HG03196 (cell line): ENCODE results near the gene WDR45.

Experiments used
- ATAC-seq: cut with Tn5 transposase; IDR thresholded peaks from one replicate; pipeline ENCODE4 v1.9.1; 2021; ENCODE audit not compliant: unreplicated experiment

The WDR45 gene

GRCh38 chrX:49075347-49075746 is 4.3 kb downstream of the WDR45 start:
- ATAC-seq, result no peak

- ATAC-seq, result peak; percentile 76
Observed at GRCh38 chrX:49073601-49074575, 5.8 kb downstream of the WDR45 start, which contains the start of gene PRAF2. Gene PRAF2 (minus strand): TSS chrX:49074002. CDS start chrX:49073987, 15 bp downstream.

- ATAC-seq, result no peak
Observed at GRCh38 chrX:49072712-49073095, 7.0 kb downstream of the WDR45 start.

GRCh38 chrX:49071877-49072711 is 7.6 kb downstream of the WDR45 start:
- ATAC-seq, result no peak

GRCh38 chrX:49070988-49071387 is 8.7 kb downstream of the WDR45 start:
- no peak for ATAC-seq

- ATAC-seq, result no peak
Observed at GRCh38 chrX:49069038-49069437, 10.6 kb downstream of the WDR45 start.

GRCh38 chrX:49067285-49068120 is 12.2 kb downstream of the WDR45 start:
- no peak for ATAC-seq

- no peak for ATAC-seq
Observed at GRCh38 chrX:49066690-49067089, 13.0 kb downstream of the WDR45 start.

- no peak for ATAC-seq
Observed at GRCh38 chrX:49066278-49066677, 13.4 kb downstream of the WDR45 start.

- ATAC-seq, result no peak
Observed at GRCh38 chrX:49064735-49065134, 15.0 kb downstream of the WDR45 start.

- ATAC-seq, result no peak
Observed at GRCh38 chrX:49064303-49064702, 15.4 kb downstream of the WDR45 start.

GRCh38 chrX:49063715-49064114 is 16.0 kb downstream of the WDR45 start:
- no peak for ATAC-seq

- no peak for ATAC-seq
Observed at GRCh38 chrX:49061916-49062315, 17.8 kb downstream of the WDR45 start.

GRCh38 chrX:49061490-49061889 is 18.2 kb downstream of the WDR45 start:
- no peak for ATAC-seq

- ATAC-seq, result no peak
Observed at GRCh38 chrX:49060914-49061313, 18.8 kb downstream of the WDR45 start.

GRCh38 chrX:49059681-49060085 is 20.0 kb downstream of the WDR45 start:
- no peak for ATAC-seq

GRCh38 chrX:49059201-49059600 is 20.5 kb downstream of the WDR45 start:
- ATAC-seq, result no peak

- no peak for ATAC-seq
Observed at GRCh38 chrX:49058794-49059193, 20.9 kb downstream of the WDR45 start, which contains the start of gene CCDC120. Gene CCDC120 (plus strand): TSS chrX:49058999. CDS start chrX:49062042, 3,043 bp downstream.

GRCh38 chrX:49054073-49054762 is 25.5 kb downstream of the WDR45 start:
- no peak for ATAC-seq
